HEK293 (cell line): Measurements from ENCODE around the gene PARPBP.
"Not testable (repeated sequence)": the region's sequence is repeated elsewhere in the genome, so short reads cannot be mapped to it uniquely, and the experiment has no call there.

Experiments used
- CTCF ChIA-PET: fragments of 350-600 bp; formaldehyde crosslinking; extraction: SDS; loops from one replicate; lab custom pipeline; 2021; ENCODE audit warnings: antibody characterized with exemption; lab: Yijun Ruan, JAX
- POLR2A ChIA-PET: fragments of 300-600 bp; formaldehyde crosslinking; extraction: SDS; loops from one replicate; lab custom pipeline; 2020; ENCODE audit warnings: antibody characterized with exemption, inconsistent platforms; lab: Yijun Ruan, JAX
- H3K27ac ChIP-seq: fragments of 200-500 bp; sonication (Bioruptor generic); 2 replicates; pipeline ENCODE4 v1.5.1; 2014; ENCODE audit warnings: low read depth, low read length, control low read depth, inconsistent platforms; ENCODE audit errors: extremely low read depth
- H3K36me3 ChIP-seq, 2 experiments: fragments of 200-500 bp in 1 of 2; sonication (Bioruptor generic) in 1 of 2; 1 replicate in 1 of 2; 2 replicates in 1 of 2; pipeline ENCODE4 v1.5.1; 2014 to 2017; ENCODE audit warnings: inconsistent platforms in 2 of 2, low read length in 2 of 2; ENCODE audit not compliant: control insufficient read depth in 2 of 2, insufficient read depth in 1 of 2
- H3K4me1 ChIP-seq: fragments of 200-500 bp; sonication (Bioruptor generic); 2 replicates; pipeline ENCODE4 v1.5.1; 2014; ENCODE audit warnings: mild to moderate bottlenecking, low read length, inconsistent platforms; ENCODE audit not compliant: control insufficient read depth, insufficient read depth
- H3K4me3 ChIP-seq: 2 replicates; pipeline ENCODE4 v1.5.1; 2011; ENCODE audit warnings: low read depth, mild to moderate bottlenecking, control low read depth, low read length, moderate library complexity
- H3K9me3 ChIP-seq: fragments of 200-500 bp; sonication (Bioruptor generic); 2 replicates; pipeline ENCODE4 v1.5.1; 2014; ENCODE audit warnings: low read depth, low read length, inconsistent platforms; ENCODE audit not compliant: control insufficient read depth, insufficient read depth
- BCL11B ChIP-seq: fragments of 450-650 bp; formaldehyde crosslinking; IDR thresholded peaks from 2 replicates; pipeline ENCODE4 v1.5.1; 2016; ENCODE audit warnings: low read depth, missing biosample characterization, missing genetic modification characterization
- OSR2 ChIP-seq: fragments of 450-650 bp; formaldehyde crosslinking; IDR thresholded peaks from 2 replicates; pipeline ENCODE4 v1.5.1; 2016; ENCODE audit warnings: missing biosample characterization, missing genetic modification characterization
- OVOL3 ChIP-seq: fragments of 450-650 bp; formaldehyde crosslinking; IDR thresholded peaks from 2 replicates; pipeline ENCODE4 v1.5.1; 2016; ENCODE audit warnings: missing biosample characterization, missing genetic modification characterization
- PRDM4 ChIP-seq: fragments of 450-650 bp; formaldehyde crosslinking; IDR thresholded peaks from 2 replicates; pipeline ENCODE4 v1.5.1; 2017; ENCODE audit warnings: missing biosample characterization, missing genetic modification characterization
- ZBTB20 ChIP-seq: fragments of 450-650 bp; formaldehyde crosslinking; IDR thresholded peaks from 2 replicates; pipeline ENCODE4 v1.5.1; 2016; ENCODE audit warnings: missing biosample characterization, missing genetic modification characterization
- ZBTB26 ChIP-seq: fragments of 450-650 bp; formaldehyde crosslinking; optimal IDR thresholded peaks from 2 replicates; pipeline ENCODE3; 2016; ENCODE audit warnings: missing biosample characterization, mild to moderate bottlenecking, missing genetic modification characterization
- ZNF112 ChIP-seq: fragments of 450-650 bp; formaldehyde crosslinking; IDR thresholded peaks from 2 replicates; pipeline ENCODE4 v1.5.0; 2017; ENCODE audit warnings: missing biosample characterization, missing genetic modification characterization
- ZNF133 ChIP-seq: fragments of 450-650 bp; formaldehyde crosslinking; IDR thresholded peaks from 2 replicates; pipeline ENCODE4 v1.5.1; 2016; ENCODE audit warnings: missing biosample characterization, missing genetic modification characterization
- ZNF146 ChIP-seq: fragments of 450-650 bp; formaldehyde crosslinking; IDR thresholded peaks from 2 replicates; pipeline ENCODE4 v1.5.1; 2016; ENCODE audit warnings: missing biosample characterization, missing genetic modification characterization
- ZNF571 ChIP-seq: fragments of 450-650 bp; formaldehyde crosslinking; IDR thresholded peaks from 2 replicates; pipeline ENCODE4 v1.5.0; 2017; ENCODE audit warnings: missing biosample characterization, missing genetic modification characterization
- ZNF580 ChIP-seq: fragments of 450-650 bp; formaldehyde crosslinking; IDR thresholded peaks from 2 replicates; pipeline ENCODE4 v1.5.1; 2016; ENCODE audit warnings: missing biosample characterization, missing genetic modification characterization
- ZNF692 ChIP-seq: fragments of 450-650 bp; formaldehyde crosslinking; IDR thresholded peaks from 2 replicates; pipeline ENCODE4 v1.5.1; 2016; ENCODE audit warnings: missing biosample characterization, missing genetic modification characterization

PARPBP gene

GRCh38 chr12:102147062-102147587 lies 27.1 kb downstream of the PARPBP start:
- H3K4me1 ChIP-seq = not testable (repeated sequence)
- H3K36me3 ChIP-seq = peaks cover 0 to 18% of the 10 kb centered on the region in 2 experiments; a peak in 1 of 3 replicates
- peak; percentile 98 for TF ChIP-seq ZNF146
- TF ChIP-seq ZNF580 = 0 out of 2 replicates have a peak, but pooled peaks have one; percentile 52
- TF ChIP-seq, all 188 proteins: peak for 2; not testable (repeated sequence) for 186
- H3K9me3 ChIP-seq, CTCF ChIA-PET, POLR2A ChIA-PET, H3K27ac ChIP-seq, H3K4me3 ChIP-seq: not testable (repeated sequence)

GRCh38 chr12:102155206-102155605 lies 35.2 kb downstream of the PARPBP start:
- H3K27ac ChIP-seq, POLR2A ChIA-PET, H3K9me3 ChIP-seq, H3K4me1 ChIP-seq, H3K4me3 ChIP-seq: not testable (repeated sequence)
- CTCF ChIA-PET = interaction anchor here (0.9 kb wide), 1 partner anchor 14 kb away, joined by 4 read pairs; no protein-coding TSS in a partner anchor
- peaks cover 12 to 36% of the 10 kb centered on the region in 2 experiments; a peak in 2 of 3 replicates for H3K36me3 ChIP-seq

GRCh38 chr12:102163383-102163782 lies 43.4 kb downstream of the PARPBP start:
- Histone ChIP-seq H3K4me3 (no peak overlapping the region), H3K36me3 (peaks cover 5 to 6% of the 10 kb centered on the region in 2 experiments; a peak in 2 of 3 replicates), H3K27ac (no peak overlapping the region)
- CTCF ChIA-PET = interaction anchor here (1.1 kb wide), 1 partner anchor 8 kb away, joined by 4 read pairs; no protein-coding TSS in a partner anchor
- no peak for TF ChIP-seq BCL11B
- peak; percentile 91 for TF ChIP-seq ZNF133 (tag by site-specific recombination)
- TF ChIP-seq OVOL3 = no peak
- TF ChIP-seq, all 188 proteins: peak for 1
- POLR2A ChIA-PET = no interaction called here
- Histone ChIP-seq H3K9me3 (no peaks in the 10 kb centered on the region), H3K4me1 (no peaks in the 10 kb centered on the region)

GRCh38 chr12:102167821-102168604 lies 48.0 kb downstream of the PARPBP start:
- peaks cover 11 to 15% of the 10 kb centered on the region in 2 experiments; a peak in 1 of 3 replicates for H3K36me3 ChIP-seq
- no peak overlapping the region for H3K27ac ChIP-seq
- CTCF ChIA-PET = interaction anchor here (1.2 to 1.7 kb wide), 3 partner anchors 228 to 573 kb away, joined by 3 to 6 read pairs (median 6); no protein-coding TSS in a partner anchor
- H3K4me3 ChIP-seq = no peak overlapping the region
- TF ChIP-seq ZBTB20 (tag by site-specific recombination) (no peak), ZNF571 (tag by site-specific recombination) (no peak), ZNF112 (tag by site-specific recombination) (no peak), OSR2 (tag by site-specific recombination) (no peak), ZNF692 (tag by site-specific recombination) (no peak), PRDM4 (no peak), ZBTB26 (tag by site-specific recombination) (no peak)
- TF ChIP-seq, all 188 proteins: peak for 0
- no peaks in the 10 kb centered on the region for H3K4me1 ChIP-seq
- POLR2A ChIA-PET = no interaction called here
- no peaks in the 10 kb centered on the region for H3K9me3 ChIP-seq
